H9 (cell line): ENCODE measurements around the gene PRDM2. TPM values are rescaled to one million over a fixed set of nuclear protein-coding genes. Genes with fewer than 3 reads are reported as not detected.

ENCODE experiments used
- DNase-seq: peaks from one replicate; pipeline ENCODE4 v3.0.0-alpha.2; 2017
- H2AFZ ChIP-seq: one replicate; pipeline ENCODE4 v1.6.1; 2013; ENCODE audit warnings: mild to moderate bottlenecking, low read length, control low read depth, moderate library complexity
- H2AK5ac ChIP-seq: 2 replicates; pipeline ENCODE4 v1.6.1; 2013; ENCODE audit warnings: low read length, control low read depth, mixed read lengths; ENCODE audit not compliant: insufficient read length
- H2BK120ac ChIP-seq: one replicate; pipeline ENCODE4 v1.6.1; 2013; ENCODE audit warnings: low read depth, mild to moderate bottlenecking, low read length, control low read depth, inconsistent platforms; ENCODE audit not compliant: poor library complexity, severe bottlenecking
- H2BK12ac ChIP-seq: 2 replicates; pipeline ENCODE4 v1.6.1; 2013; ENCODE audit warnings: low read length, control low read depth, mixed read lengths, low read depth; ENCODE audit not compliant: insufficient read length
- H2BK15ac ChIP-seq: 2 replicates; pipeline ENCODE4 v1.6.1; 2013; ENCODE audit warnings: low read depth, low read length, control low read depth
- H2BK20ac ChIP-seq: one replicate; pipeline ENCODE4 v1.6.1; 2013; ENCODE audit warnings: low read depth, mild to moderate bottlenecking, low read length, control low read depth, inconsistent platforms; ENCODE audit not compliant: poor library complexity, severe bottlenecking
- H2BK5ac ChIP-seq: 2 replicates; pipeline ENCODE4 v1.6.1; 2013; ENCODE audit warnings: low read length, control low read depth, mixed read lengths; ENCODE audit not compliant: insufficient read length
- H3K14ac ChIP-seq: 2 replicates; pipeline ENCODE4 v1.6.1; 2013; ENCODE audit warnings: low read length, control low read depth; ENCODE audit not compliant: insufficient read depth
- H3K18ac ChIP-seq: 2 replicates; pipeline ENCODE4 v1.6.1; 2013; ENCODE audit warnings: low read depth, mild to moderate bottlenecking, mixed read lengths, low read length, control low read depth; ENCODE audit not compliant: insufficient read length
- H3K23ac ChIP-seq: 2 replicates; pipeline ENCODE4 v1.6.1; 2013; ENCODE audit warnings: low read length, control low read depth, mixed read lengths, low read depth; ENCODE audit not compliant: insufficient read length
- H3K23me2 ChIP-seq: 2 replicates; pipeline ENCODE4 v1.6.1; 2013; ENCODE audit warnings: low read depth, mild to moderate bottlenecking, mixed read lengths, low read length, control low read depth; ENCODE audit not compliant: insufficient read length, poor library complexity, severe bottlenecking
- H3K27ac ChIP-seq: 2 replicates; pipeline ENCODE4 v1.5.1; 2013; ENCODE audit warnings: low read length, control low read depth, mixed read lengths, low read depth; ENCODE audit not compliant: insufficient read length
- H3K27me3 ChIP-seq: 2 replicates; pipeline ENCODE4 v1.6.1; 2013; ENCODE audit warnings: low read length, control low read depth, inconsistent platforms; ENCODE audit not compliant: insufficient read depth
- H3K4ac ChIP-seq: 2 replicates; pipeline ENCODE4 v1.6.1; 2013; ENCODE audit warnings: low read depth, mild to moderate bottlenecking, control low read depth, inconsistent platforms, low read length, moderate library complexity
- H3K4me1 ChIP-seq: 2 replicates; pipeline ENCODE4 v1.6.1; 2013; ENCODE audit warnings: low read length, control low read depth, inconsistent platforms; ENCODE audit not compliant: insufficient read depth
- H3K4me2 ChIP-seq: 2 replicates; pipeline ENCODE4 v1.6.1; 2013; ENCODE audit warnings: low read length, control low read depth, mixed read lengths; ENCODE audit not compliant: insufficient read length, insufficient read depth
- H3K56ac ChIP-seq: 2 replicates; pipeline ENCODE4 v1.6.1; 2013; ENCODE audit warnings: low read depth, mild to moderate bottlenecking, mixed read lengths, low read length, control low read depth; ENCODE audit not compliant: insufficient read length
- H3K79me1 ChIP-seq: 2 replicates; pipeline ENCODE4 v1.6.1; 2013; ENCODE audit warnings: low read depth, mild to moderate bottlenecking, moderate library complexity, low read length, control low read depth, inconsistent platforms; ENCODE audit not compliant: insufficient read depth, poor library complexity, severe bottlenecking
- H3K79me2 ChIP-seq: 2 replicates; pipeline ENCODE4 v1.6.1; 2013; ENCODE audit warnings: low read length, control low read depth, inconsistent platforms; ENCODE audit not compliant: insufficient read depth
- H3K9ac ChIP-seq: 2 replicates; pipeline ENCODE4 v1.6.1; 2013; ENCODE audit warnings: low read length, control low read depth, mixed read lengths; ENCODE audit not compliant: insufficient read length; ENCODE audit errors: extremely low read depth
- H3K9me3 ChIP-seq: one replicate; pipeline ENCODE4 v1.6.1; 2013; ENCODE audit warnings: low read depth, low read length, inconsistent platforms; ENCODE audit not compliant: control insufficient read depth
- H3T11ph ChIP-seq: one replicate; pipeline ENCODE4 v1.6.1; 2013; ENCODE audit warnings: mild to moderate bottlenecking, low read length, control low read depth, inconsistent platforms
- H4K20me1 ChIP-seq: one replicate; pipeline ENCODE4 v1.6.1; 2013; ENCODE audit not compliant: control insufficient read depth, insufficient read length, insufficient read depth
- H4K5ac ChIP-seq: 2 replicates; pipeline ENCODE4 v1.6.1; 2013; ENCODE audit warnings: low read depth, mild to moderate bottlenecking, mixed read lengths, low read length, control low read depth; ENCODE audit not compliant: insufficient read length
- H4K8ac ChIP-seq: replicated peaks from 2 replicates; pipeline ENCODE4 v1.6.1; 2013; ENCODE audit warnings: low read length, control low read depth, mixed read lengths, low read depth; ENCODE audit not compliant: insufficient read length
- H4K91ac ChIP-seq: 2 replicates; pipeline ENCODE4 v1.6.1; 2013; ENCODE audit warnings: low read depth, mild to moderate bottlenecking, moderate library complexity, mixed read lengths, low read length, control low read depth; ENCODE audit not compliant: insufficient read length
- H3K27ac Mint-ChIP-seq, 3 experiments: 2 replicates in 2 of 3; 3 replicates in 1 of 3; pipeline ENCODE4 v1.8.0; 2020 to 2021; ENCODE audit warnings: mixed read lengths in 3 of 3, mild to moderate bottlenecking in 1 of 3, moderate library complexity in 1 of 3
- H3K27me3 Mint-ChIP-seq: 2 replicates; pipeline ENCODE4 v1.8.0; 2021; ENCODE audit warnings: low read depth, mild to moderate bottlenecking, moderate library complexity, mixed read lengths
- H3K36me3 Mint-ChIP-seq, 3 experiments: 2 replicates in 2 of 3; 3 replicates in 1 of 3; pipeline ENCODE4 v1.8.0; 2020 to 2021; ENCODE audit warnings: low read depth in 3 of 3, mixed read lengths in 3 of 3; ENCODE audit not compliant: insufficient read depth in 1 of 3
- H3K4me1 Mint-ChIP-seq, 2 experiments: 2 replicates each; pipeline ENCODE4 v1.8.0; 2020; ENCODE audit warnings: mixed read lengths in 2 of 2
- H3K4me3 Mint-ChIP-seq, 2 experiments: 2 replicates in 1 of 2; 3 replicates in 1 of 2; pipeline ENCODE4 v1.8.0; 2020 to 2021; ENCODE audit warnings: mild to moderate bottlenecking in 2 of 2, mixed read lengths in 2 of 2, moderate library complexity in 1 of 2
- H3K9me3 Mint-ChIP-seq, 2 experiments: 2 replicates in 1 of 2; 3 replicates in 1 of 2; pipeline ENCODE4 v1.8.0; 2020; ENCODE audit warnings: mild to moderate bottlenecking in 2 of 2, mixed read lengths in 2 of 2, moderate library complexity in 1 of 2
- CTCF ChIP-seq: fragments of 200-600 bp; sonication (generic); conservative IDR thresholded peaks from 3 replicates; pipeline ENCODE4 v1.8.0; 2021; ENCODE audit warnings: antibody characterized with exemption, mild to moderate bottlenecking
- total RNA-seq: library from RNA; stranded (reverse); gene quantifications from 2 replicates; pipeline ENCODE4 v1.2.1, GENCODE V29; 2021

The PRDM2 gene
- total RNA-seq, 1 experiment from 2014 or later = 24.5 TPM

- no peaks in the 10 kb centered on the region for H3K27me3 ChIP-seq
- no peaks in the 10 kb centered on the region; a peak in 2 of 7 replicates for H3K36me3 Mint-ChIP-seq
- H2BK15ac ChIP-seq = no peak overlapping the region
- H3T11ph ChIP-seq = no peak overlapping the region
- no peak overlapping the region for H4K91ac ChIP-seq
- H3K9me3 ChIP-seq = no peaks in the 10 kb centered on the region
- H3K23me2 ChIP-seq = no peaks in the 10 kb centered on the region
- no peak overlapping the region for H3K4ac ChIP-seq
- H3K79me2 ChIP-seq = no peaks in the 10 kb centered on the region
- no peak overlapping the region for H3K4me3 Mint-ChIP-seq
- no peak overlapping the region for H3K14ac ChIP-seq
- H2AK5ac ChIP-seq = no peak overlapping the region
- no peaks in the 10 kb centered on the region for H3K9me3 Mint-ChIP-seq
- no peaks in the 10 kb centered on the region for H3K4me1 ChIP-seq
- H2AFZ ChIP-seq = no peak overlapping the region
- no peaks in the 10 kb centered on the region for H3K4me1 Mint-ChIP-seq
- H4K20me1 ChIP-seq = no peaks in the 10 kb centered on the region
- no peak overlapping the region for H2BK120ac ChIP-seq
- no peak overlapping the region for H3K4me2 ChIP-seq
- H2BK12ac ChIP-seq = no peak overlapping the region
- H3K27ac Mint-ChIP-seq = no peak overlapping the region
- H3K23ac ChIP-seq = no peak overlapping the region
- H3K18ac ChIP-seq = no peak overlapping the region
- H3K9ac ChIP-seq = no peak overlapping the region
- H3K56ac ChIP-seq = no peak overlapping the region
- no peak overlapping the region for H3K27ac ChIP-seq
- DNase-seq = no peak
- no peak for TF ChIP-seq CTCF
- no peaks in the 10 kb centered on the region; the same call in 1 of the 2 replicates for H3K27me3 Mint-ChIP-seq
- H2BK20ac ChIP-seq = no peak overlapping the region
- no peak overlapping the region for H4K8ac ChIP-seq
- no peaks in the 10 kb centered on the region for H3K79me1 ChIP-seq
- no peak overlapping the region for H4K5ac ChIP-seq
- H2BK5ac ChIP-seq = no peak overlapping the region
Observed at GRCh38 chr1:13737398-13737797, 37.4 kb downstream of the PRDM2 start.
